H9 (cell line): ENCODE measurements around the gene CCT3. TPM values are rescaled to one million over a fixed set of nuclear protein-coding genes. Genes with fewer than 3 reads are reported as not detected.

Experiments
- DNase-seq: peaks from one replicate; pipeline ENCODE4 v3.0.0-alpha.2; 2017
- H2AFZ ChIP-seq: one replicate; pipeline ENCODE4 v1.6.1; 2013; ENCODE audit warnings: mild to moderate bottlenecking, low read length, control low read depth, moderate library complexity
- H2AK5ac ChIP-seq: 2 replicates; pipeline ENCODE4 v1.6.1; 2013; ENCODE audit warnings: low read length, control low read depth, mixed read lengths; ENCODE audit not compliant: insufficient read length
- H2BK120ac ChIP-seq: one replicate; pipeline ENCODE4 v1.6.1; 2013; ENCODE audit warnings: low read depth, mild to moderate bottlenecking, low read length, control low read depth, inconsistent platforms; ENCODE audit not compliant: poor library complexity, severe bottlenecking
- H2BK12ac ChIP-seq: 2 replicates; pipeline ENCODE4 v1.6.1; 2013; ENCODE audit warnings: low read length, control low read depth, mixed read lengths, low read depth; ENCODE audit not compliant: insufficient read length
- H2BK15ac ChIP-seq: 2 replicates; pipeline ENCODE4 v1.6.1; 2013; ENCODE audit warnings: low read depth, low read length, control low read depth
- H2BK20ac ChIP-seq: one replicate; pipeline ENCODE4 v1.6.1; 2013; ENCODE audit warnings: low read depth, mild to moderate bottlenecking, low read length, control low read depth, inconsistent platforms; ENCODE audit not compliant: poor library complexity, severe bottlenecking
- H2BK5ac ChIP-seq: 2 replicates; pipeline ENCODE4 v1.6.1; 2013; ENCODE audit warnings: low read length, control low read depth, mixed read lengths; ENCODE audit not compliant: insufficient read length
- H3K14ac ChIP-seq: 2 replicates; pipeline ENCODE4 v1.6.1; 2013; ENCODE audit warnings: low read length, control low read depth; ENCODE audit not compliant: insufficient read depth
- H3K18ac ChIP-seq: 2 replicates; pipeline ENCODE4 v1.6.1; 2013; ENCODE audit warnings: low read depth, mild to moderate bottlenecking, mixed read lengths, low read length, control low read depth; ENCODE audit not compliant: insufficient read length
- H3K23ac ChIP-seq: 2 replicates; pipeline ENCODE4 v1.6.1; 2013; ENCODE audit warnings: low read length, control low read depth, mixed read lengths, low read depth; ENCODE audit not compliant: insufficient read length
- H3K23me2 ChIP-seq: 2 replicates; pipeline ENCODE4 v1.6.1; 2013; ENCODE audit warnings: low read depth, mild to moderate bottlenecking, mixed read lengths, low read length, control low read depth; ENCODE audit not compliant: insufficient read length, poor library complexity, severe bottlenecking
- H3K27ac ChIP-seq: 2 replicates; pipeline ENCODE4 v1.5.1; 2013; ENCODE audit warnings: low read length, control low read depth, mixed read lengths, low read depth; ENCODE audit not compliant: insufficient read length
- H3K27me3 ChIP-seq: 2 replicates; pipeline ENCODE4 v1.6.1; 2013; ENCODE audit warnings: low read length, control low read depth, inconsistent platforms; ENCODE audit not compliant: insufficient read depth
- H3K4ac ChIP-seq: 2 replicates; pipeline ENCODE4 v1.6.1; 2013; ENCODE audit warnings: low read depth, mild to moderate bottlenecking, control low read depth, inconsistent platforms, low read length, moderate library complexity
- H3K4me1 ChIP-seq: 2 replicates; pipeline ENCODE4 v1.6.1; 2013; ENCODE audit warnings: low read length, control low read depth, inconsistent platforms; ENCODE audit not compliant: insufficient read depth
- H3K4me2 ChIP-seq: 2 replicates; pipeline ENCODE4 v1.6.1; 2013; ENCODE audit warnings: low read length, control low read depth, mixed read lengths; ENCODE audit not compliant: insufficient read length, insufficient read depth
- H3K56ac ChIP-seq: 2 replicates; pipeline ENCODE4 v1.6.1; 2013; ENCODE audit warnings: low read depth, mild to moderate bottlenecking, mixed read lengths, low read length, control low read depth; ENCODE audit not compliant: insufficient read length
- H3K79me1 ChIP-seq: 2 replicates; pipeline ENCODE4 v1.6.1; 2013; ENCODE audit warnings: low read depth, mild to moderate bottlenecking, moderate library complexity, low read length, control low read depth, inconsistent platforms; ENCODE audit not compliant: insufficient read depth, poor library complexity, severe bottlenecking
- H3K79me2 ChIP-seq: 2 replicates; pipeline ENCODE4 v1.6.1; 2013; ENCODE audit warnings: low read length, control low read depth, inconsistent platforms; ENCODE audit not compliant: insufficient read depth
- H3K9ac ChIP-seq: 2 replicates; pipeline ENCODE4 v1.6.1; 2013; ENCODE audit warnings: low read length, control low read depth, mixed read lengths; ENCODE audit not compliant: insufficient read length; ENCODE audit errors: extremely low read depth
- H3K9me3 ChIP-seq: one replicate; pipeline ENCODE4 v1.6.1; 2013; ENCODE audit warnings: low read depth, low read length, inconsistent platforms; ENCODE audit not compliant: control insufficient read depth
- H3T11ph ChIP-seq: one replicate; pipeline ENCODE4 v1.6.1; 2013; ENCODE audit warnings: mild to moderate bottlenecking, low read length, control low read depth, inconsistent platforms
- H4K20me1 ChIP-seq: one replicate; pipeline ENCODE4 v1.6.1; 2013; ENCODE audit not compliant: control insufficient read depth, insufficient read length, insufficient read depth
- H4K5ac ChIP-seq: 2 replicates; pipeline ENCODE4 v1.6.1; 2013; ENCODE audit warnings: low read depth, mild to moderate bottlenecking, mixed read lengths, low read length, control low read depth; ENCODE audit not compliant: insufficient read length
- H4K8ac ChIP-seq: replicated peaks from 2 replicates; pipeline ENCODE4 v1.6.1; 2013; ENCODE audit warnings: low read length, control low read depth, mixed read lengths, low read depth; ENCODE audit not compliant: insufficient read length
- H4K91ac ChIP-seq: 2 replicates; pipeline ENCODE4 v1.6.1; 2013; ENCODE audit warnings: low read depth, mild to moderate bottlenecking, moderate library complexity, mixed read lengths, low read length, control low read depth; ENCODE audit not compliant: insufficient read length
- H3K27ac Mint-ChIP-seq, 3 experiments: 2 replicates in 2 of 3; 3 replicates in 1 of 3; pipeline ENCODE4 v1.8.0; 2020 to 2021; ENCODE audit warnings: mixed read lengths in 3 of 3, mild to moderate bottlenecking in 1 of 3, moderate library complexity in 1 of 3
- H3K27me3 Mint-ChIP-seq: 2 replicates; pipeline ENCODE4 v1.8.0; 2021; ENCODE audit warnings: low read depth, mild to moderate bottlenecking, moderate library complexity, mixed read lengths
- H3K36me3 Mint-ChIP-seq, 3 experiments: 2 replicates in 2 of 3; 3 replicates in 1 of 3; pipeline ENCODE4 v1.8.0; 2020 to 2021; ENCODE audit warnings: low read depth in 3 of 3, mixed read lengths in 3 of 3; ENCODE audit not compliant: insufficient read depth in 1 of 3
- H3K4me1 Mint-ChIP-seq, 2 experiments: 2 replicates each; pipeline ENCODE4 v1.8.0; 2020; ENCODE audit warnings: mixed read lengths in 2 of 2
- H3K4me3 Mint-ChIP-seq, 2 experiments: 2 replicates in 1 of 2; 3 replicates in 1 of 2; pipeline ENCODE4 v1.8.0; 2020 to 2021; ENCODE audit warnings: mild to moderate bottlenecking in 2 of 2, mixed read lengths in 2 of 2, moderate library complexity in 1 of 2
- H3K9me3 Mint-ChIP-seq, 2 experiments: 2 replicates in 1 of 2; 3 replicates in 1 of 2; pipeline ENCODE4 v1.8.0; 2020; ENCODE audit warnings: mild to moderate bottlenecking in 2 of 2, mixed read lengths in 2 of 2, moderate library complexity in 1 of 2
- WGBS: extraction: QIAGEN DNeasy Blood & Tissue Kit; methylation state at CpG from one replicate; pipeline ENCODE4 v1.1.7; 2013; ENCODE audit warnings: missing lambda C conversion rate, low lambda C conversion rate, mixed read lengths; ENCODE audit not compliant: insufficient read length; ENCODE audit errors: extremely low coverage; 5-methylcytosine and 5-hydroxymethylcytosine counted together
- total RNA-seq: library from RNA; stranded (reverse); gene quantifications from 2 replicates; pipeline ENCODE4 v1.2.1, GENCODE V29; 2021
- TF ChIP-seq, protein P1 (sequence below): fragments of 200-600 bp; sonication (generic); conservative IDR thresholded peaks from 3 replicates; pipeline ENCODE4 v1.8.0; 2021; ENCODE audit warnings: antibody characterized with exemption, mild to moderate bottlenecking

CCT3 gene
- total RNA-seq, 1 experiment from 2014 or later, result 524 TPM

DNA sequence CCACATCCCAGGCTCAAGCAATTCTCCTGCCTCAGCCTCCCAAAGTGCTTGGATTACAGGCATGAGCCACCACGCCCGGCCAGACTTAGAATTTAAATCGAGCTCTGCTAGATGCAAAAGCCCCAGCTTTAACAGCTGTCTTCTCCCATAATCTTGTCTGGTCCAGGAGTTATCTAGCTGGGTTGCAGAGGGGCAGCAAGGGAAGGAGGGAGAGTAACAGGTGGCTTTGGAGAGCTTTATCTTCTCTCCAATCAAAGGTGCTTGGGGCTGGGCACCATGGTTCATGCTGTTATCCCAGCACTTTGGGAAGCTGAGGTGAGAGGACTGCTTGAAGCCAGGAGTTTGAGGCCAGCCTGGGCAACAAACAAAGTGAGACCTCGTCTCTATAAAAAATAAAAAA is 34.8 kb upstream of the CCT3 start:
- Mint-ChIP-seq H3K4me3 (no peak overlapping the region), H3K36me3 (no peaks in the 10 kb centered on the region; a peak in 1 of 7 replicates), H3K9me3 (no peaks in the 10 kb centered on the region), H3K27me3 (peaks cover 47% of the 10 kb centered on the region), H3K27ac (no peak overlapping the region), H3K4me1 (peaks cover 4 to 11% of the 10 kb centered on the region in 2 experiments)
- Histone ChIP-seq H3K4me2 (no peak overlapping the region), H3K9me3 (no peaks in the 10 kb centered on the region), H4K91ac (no peak overlapping the region), H3K18ac (no peak overlapping the region), H3K23ac (no peak overlapping the region), H2BK12ac (no peak overlapping the region), H4K5ac (no peak overlapping the region), H4K20me1 (no peaks in the 10 kb centered on the region), H3K4ac (no peak overlapping the region), H2AFZ (no peak overlapping the region), H3K56ac (no peak overlapping the region), H3K4me1 (no peaks in the 10 kb centered on the region), H2BK5ac (no peak overlapping the region), H3K79me1 (no peaks in the 10 kb centered on the region), H3K9ac (no peak overlapping the region), H3K27me3 (no peaks in the 10 kb centered on the region; the same call in 1 of the 2 replicates), H2BK20ac (no peak overlapping the region), H3K14ac (no peak overlapping the region), H3K79me2 (no peaks in the 10 kb centered on the region), H2BK15ac (no peak overlapping the region), H3K27ac (no peak overlapping the region), H2BK120ac (no peak overlapping the region), H3K23me2 (peaks cover 4% of the 10 kb centered on the region), H4K8ac (no peak overlapping the region), H2AK5ac (no peak overlapping the region), H3T11ph (no peak overlapping the region)
- WGBS, result no CpG with 5 or more reads among the region's 4 CpGs
- no peak for DNase-seq
- TF ChIP-seq, protein P1, sequence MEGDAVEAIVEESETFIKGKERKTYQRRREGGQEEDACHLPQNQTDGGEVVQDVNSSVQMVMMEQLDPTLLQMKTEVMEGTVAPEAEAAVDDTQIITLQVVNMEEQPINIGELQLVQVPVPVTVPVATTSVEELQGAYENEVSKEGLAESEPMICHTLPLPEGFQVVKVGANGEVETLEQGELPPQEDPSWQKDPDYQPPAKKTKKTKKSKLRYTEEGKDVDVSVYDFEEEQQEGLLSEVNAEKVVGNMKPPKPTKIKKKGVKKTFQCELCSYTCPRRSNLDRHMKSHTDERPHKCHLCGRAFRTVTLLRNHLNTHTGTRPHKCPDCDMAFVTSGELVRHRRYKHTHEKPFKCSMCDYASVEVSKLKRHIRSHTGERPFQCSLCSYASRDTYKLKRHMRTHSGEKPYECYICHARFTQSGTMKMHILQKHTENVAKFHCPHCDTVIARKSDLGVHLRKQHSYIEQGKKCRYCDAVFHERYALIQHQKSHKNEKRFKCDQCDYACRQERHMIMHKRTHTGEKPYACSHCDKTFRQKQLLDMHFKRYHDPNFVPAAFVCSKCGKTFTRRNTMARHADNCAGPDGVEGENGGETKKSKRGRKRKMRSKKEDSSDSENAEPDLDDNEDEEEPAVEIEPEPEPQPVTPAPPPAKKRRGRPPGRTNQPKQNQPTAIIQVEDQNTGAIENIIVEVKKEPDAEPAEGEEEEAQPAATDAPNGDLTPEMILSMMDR, result no peak
